SK-N-SH (cell line): Measurements from ENCODE around the gene GFOD2. TPM values are rescaled to one million over a fixed set of nuclear protein-coding genes. Genes with fewer than 3 reads are reported as not detected.

ENCODE experiments used
- CTCF ChIA-PET: fragments of 300-600, 350-600 bp; formaldehyde crosslinking; extraction: SDS; loops from one replicate; lab custom pipeline; 2021; lab: Yijun Ruan, JAX
- POLR2A ChIA-PET: fragments of 350-600 bp; sonication (Branson Sonifier 250); formaldehyde crosslinking; extraction: SDS; loops from one replicate; lab custom pipeline; 2020; ENCODE audit warnings: antibody characterized with exemption, inconsistent platforms; lab: Yijun Ruan, JAX
- DNase-seq: peaks from one replicate; pipeline ENCODE4 v3.0.0; 2012
- H2AFZ ChIP-seq: fragments of 200-600 bp; sonication (generic); 2 replicates; pipeline ENCODE4 v1.8.1; 2016; ENCODE audit warnings: antibody characterized with exemption, mild to moderate bottlenecking, low read depth
- H3F3A ChIP-seq: fragments of 200-600 bp; sonication (generic); replicated peaks from 2 replicates; pipeline ENCODE3; 2016; ENCODE audit warnings: antibody characterized with exemption, mild to moderate bottlenecking; ENCODE audit not compliant: insufficient read depth
- H3K27ac ChIP-seq, 2 experiments: fragments of 200-500 bp in 1 of 2; fragments of 200-600 bp in 1 of 2; sonication (Bioruptor generic) in 1 of 2; sonication (generic), shearing (Covaris generic) in 1 of 2; 2 replicates each; pipeline versions ENCODE4 v1.5.1 to v1.6.1; 2014 to 2016; ENCODE audit warnings: low read depth in 2 of 2, inconsistent platforms in 1 of 2, low read length in 1 of 2, mild to moderate bottlenecking in 1 of 2, mixed read lengths in 1 of 2
- H3K27me3 ChIP-seq: fragments of 200-600 bp; sonication (generic), shearing (Covaris generic); 2 replicates; pipeline ENCODE4 v1.6.1; 2016; ENCODE audit warnings: mixed run types; ENCODE audit not compliant: insufficient read depth
- H3K36me3 ChIP-seq, 2 experiments: fragments of 200-500 bp in 1 of 2; fragments of 200-600 bp in 1 of 2; sonication (Bioruptor generic) in 1 of 2; sonication (generic) in 1 of 2; replicated peaks in 1 of 2; 2 replicates each; pipeline versions ENCODE3 to v1.5.1; 2014 to 2016; ENCODE audit warnings: low read length in 1 of 2, mild to moderate bottlenecking in 1 of 2; ENCODE audit not compliant: insufficient read depth in 2 of 2, control insufficient read depth in 1 of 2
- H3K4me1 ChIP-seq, 2 experiments: fragments of 200-500 bp in 1 of 2; fragments of 200-600 bp in 1 of 2; sonication (Bioruptor generic) in 1 of 2; sonication (generic), shearing (Covaris generic) in 1 of 2; 2 replicates each; pipeline versions ENCODE4 v1.5.1 to v1.6.1; 2014 to 2016; ENCODE audit warnings: low read depth in 1 of 2, low read length in 1 of 2, mixed run types in 1 of 2; ENCODE audit not compliant: insufficient read depth in 2 of 2, control insufficient read depth in 1 of 2
- H3K4me2 ChIP-seq: fragments of 200-600 bp; sonication (generic), shearing (Covaris generic); 2 replicates; pipeline ENCODE4 v1.6.1; 2017; ENCODE audit warnings: mixed run types
- H3K4me3 ChIP-seq, 2 experiments: fragments of 200-500 bp in 1 of 2; fragments of 200-600 bp in 1 of 2; sonication (Bioruptor generic) in 1 of 2; sonication (generic), shearing (Covaris generic) in 1 of 2; 2 replicates each; pipeline versions ENCODE4 v1.5.1 to v1.8.1; 2014 to 2016; ENCODE audit warnings: low read depth in 2 of 2, inconsistent platforms in 1 of 2, low read length in 1 of 2, mild to moderate bottlenecking in 1 of 2, mixed read lengths in 1 of 2, moderate library complexity in 1 of 2
- H3K79me2 ChIP-seq: fragments of 200-600 bp; sonication (generic); 2 replicates; pipeline ENCODE4 v1.8.1; 2017; ENCODE audit warnings: mild to moderate bottlenecking; ENCODE audit not compliant: insufficient read depth
- H3K9ac ChIP-seq: fragments of 200-600 bp; sonication (generic); 2 replicates; pipeline ENCODE4 v1.6.1; 2017; ENCODE audit warnings: mixed run types
- H3K9me2 ChIP-seq: fragments of 200-600 bp; sonication (generic); 2 replicates; pipeline ENCODE4 v1.6.1; 2017; ENCODE audit warnings: mixed run types
- H3K9me3 ChIP-seq: fragments of 200-600 bp; sonication (generic); 2 replicates; pipeline ENCODE4 v1.6.1; 2017; ENCODE audit warnings: mixed run types, mild to moderate bottlenecking, moderate library complexity
- H4K20me1 ChIP-seq: fragments of 200-600 bp; sonication (generic); 2 replicates; pipeline ENCODE4 v1.6.1; 2017; ENCODE audit warnings: mild to moderate bottlenecking, mixed run types; ENCODE audit not compliant: insufficient read depth
- CHD2 ChIP-seq: fragments of 150-350 bp; IDR thresholded peaks from 2 replicates; pipeline ENCODE4 v1.6.1; 2018; ENCODE audit warnings: low read length; ENCODE audit not compliant: partially characterized antibody
- CTCF ChIP-seq: fragments of 200-600 bp; sonication (generic); IDR thresholded peaks from 2 replicates; pipeline ENCODE4 v1.6.1; 2017; ENCODE audit warnings: antibody characterized with exemption, mild to moderate bottlenecking, moderate library complexity
- FOSL2 ChIP-seq: IDR thresholded peaks from 2 replicates; pipeline ENCODE4 v1.4.0; 2012; ENCODE audit warnings: low read depth, mild to moderate bottlenecking, moderate library complexity, borderline replicate concordance
- FOXJ3 ChIP-seq: sonication (generic); formaldehyde crosslinking; IDR thresholded peaks from 2 replicates; pipeline ENCODE4 v1.5.1; 2020; ENCODE audit warnings: mild to moderate bottlenecking, missing genetic modification reagents
- IRF3 ChIP-seq: fragments of 150-350 bp; IDR thresholded peaks from 2 replicates; pipeline ENCODE4 v1.6.1; 2016; ENCODE audit warnings: mild to moderate bottlenecking, low read depth, low read length
- NFIC ChIP-seq: IDR thresholded peaks from 2 replicates; pipeline ENCODE4 v1.4.0; 2012; ENCODE audit warnings: borderline replicate concordance
- REST ChIP-seq: IDR thresholded peaks from 2 replicates; pipeline ENCODE4 v1.6.1; 2012; ENCODE audit warnings: mild to moderate bottlenecking, low read depth, low read length, moderate library complexity
- RFX5 ChIP-seq: IDR thresholded peaks from 2 replicates; pipeline ENCODE4 v1.6.1; 2012; ENCODE audit warnings: mild to moderate bottlenecking, improper control_type of control experiment, low read length
- SIN3A ChIP-seq: IDR thresholded peaks from 2 replicates; pipeline ENCODE4 v1.6.1; 2012; ENCODE audit warnings: low read depth, mild to moderate bottlenecking, low read length, moderate library complexity, borderline replicate concordance
- SMC3 ChIP-seq: IDR thresholded peaks from 2 replicates; pipeline ENCODE4 v1.6.1; 2012; ENCODE audit warnings: low read depth, low read length, improper control_type of control experiment
- USF1 ChIP-seq: IDR thresholded peaks from 2 replicates; pipeline ENCODE4 v1.4.0; 2012; ENCODE audit warnings: low read depth, borderline replicate concordance
- WGBS: methylation state at CpG from one replicate; pipeline ENCODE4 v1.1.6; 2017; ENCODE audit warnings: low lambda C conversion rate; 5-methylcytosine and 5-hydroxymethylcytosine counted together
- polyA plus RNA-seq, 3 experiments: library from polyadenylated mRNA; depleted of rRNA; stranded (reverse); fragments of >200 nt; gene quantifications; 2 replicates each; pipeline ENCODE4 v1.2.3, GENCODE V29; 2012

GFOD2 gene
- polyA plus RNA-seq, 1 of the 3 experiments (the other 2 are of a cell fraction), result 19.0 TPM

- H3K4me3 ChIP-seq, result no peak overlapping the region
- no peak overlapping the region for H3K27ac ChIP-seq
- peaks cover 5% of the 10 kb centered on the region; the same call in 1 of the 2 replicates for H3K9me3 ChIP-seq
- H3K4me1 ChIP-seq, result peaks cover 0 to 12% of the 10 kb centered on the region in 2 experiments; a peak in 1 of 4 replicates
- H3K9me2 ChIP-seq, result no peaks in the 10 kb centered on the region
- no peak overlapping the region for H3K9ac ChIP-seq
- WGBS, result 94% methylated on average over 5 of the region's 5 CpGs
- TF ChIP-seq SIN3A (no peak), FOSL2 (no peak), CTCF (no peak), FOXJ3 (CRISPR knock-in tag) (no peak), RFX5 (no peak), REST (no peak), IRF3 (no peak), USF1 (no peak), SMC3 (no peak), CHD2 (no peak), NFIC (no peak)
- TF ChIP-seq, all 33 proteins: peak for 0
- H3K79me2 ChIP-seq, result peaks cover 93% of the 10 kb centered on the region
- H2AFZ ChIP-seq, result no peak overlapping the region
- 0 out of 2 replicates have a peak, but pooled peaks cover 10% of the 10 kb centered on the region for H4K20me1 ChIP-seq
- no peaks in the 10 kb centered on the region for H3K27me3 ChIP-seq
- H3F3A ChIP-seq, result peaks cover 4% of the 10 kb centered on the region
- H3K36me3 ChIP-seq, result peaks cover 0 to 8% of the 10 kb centered on the region in 2 experiments
- no peak for DNase-seq
- CTCF ChIA-PET, result interaction anchor here (1.0 to 1.5 kb wide), 4 partner anchors 9 to 183 kb away, joined by 4 to 5 read pairs (median 4); no protein-coding TSS in a partner anchor
- POLR2A ChIA-PET, result no interaction called here
- no peak overlapping the region for H3K4me2 ChIP-seq
These were observed 15.0 kb downstream of the GFOD2 start for GRCh38 chr16:67704110-67704509.
